ENCODE results near the gene ANKRD39. TPM values are rescaled to one million over a fixed set of nuclear protein-coding genes. Genes with fewer than 3 reads are reported as not detected.

The ANKRD39 gene
- total RNA-seq, 1 donor from 2014 or later = 31.9 TPM

DNA sequence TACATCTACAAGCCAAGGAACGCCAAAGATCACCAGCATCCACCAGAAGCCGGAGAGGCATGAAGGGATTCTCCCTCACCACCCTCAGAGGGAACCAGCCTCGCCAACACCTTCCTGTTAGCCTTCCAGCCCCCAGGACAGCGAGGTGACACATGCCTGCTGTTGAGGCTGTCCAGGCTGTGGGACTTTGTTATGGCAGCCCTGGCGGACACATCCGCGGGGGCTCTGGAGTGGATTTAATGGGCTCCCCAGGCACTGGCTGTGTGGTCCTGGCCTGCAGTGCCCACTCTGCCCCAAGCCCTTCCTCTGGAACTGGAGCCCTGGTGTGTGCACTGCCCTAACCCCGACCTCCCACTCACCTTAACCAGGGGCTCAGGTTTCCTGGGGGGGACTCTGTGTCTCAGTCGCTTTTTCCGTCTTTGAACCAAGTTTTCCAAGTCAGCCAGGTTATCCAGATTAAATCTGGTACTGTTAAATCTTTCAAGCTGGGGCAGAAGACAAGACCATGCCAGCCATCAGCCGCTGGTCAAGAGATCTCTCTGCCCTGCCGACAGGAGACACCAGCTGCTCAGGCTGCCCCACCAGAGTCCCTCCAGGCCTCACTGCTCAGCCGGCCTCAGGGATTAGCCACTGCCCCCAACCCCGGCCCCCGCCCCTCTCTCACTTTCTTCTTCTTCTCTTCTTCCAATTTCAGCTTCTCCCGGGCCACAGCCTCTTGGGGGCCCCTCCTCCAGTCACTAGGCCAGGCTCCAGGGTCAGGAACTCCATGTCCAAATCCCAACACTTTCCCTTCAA, 15.9 kb downstream of the ANKRD39 start:
- TF ChIP-seq, protein P1, sequence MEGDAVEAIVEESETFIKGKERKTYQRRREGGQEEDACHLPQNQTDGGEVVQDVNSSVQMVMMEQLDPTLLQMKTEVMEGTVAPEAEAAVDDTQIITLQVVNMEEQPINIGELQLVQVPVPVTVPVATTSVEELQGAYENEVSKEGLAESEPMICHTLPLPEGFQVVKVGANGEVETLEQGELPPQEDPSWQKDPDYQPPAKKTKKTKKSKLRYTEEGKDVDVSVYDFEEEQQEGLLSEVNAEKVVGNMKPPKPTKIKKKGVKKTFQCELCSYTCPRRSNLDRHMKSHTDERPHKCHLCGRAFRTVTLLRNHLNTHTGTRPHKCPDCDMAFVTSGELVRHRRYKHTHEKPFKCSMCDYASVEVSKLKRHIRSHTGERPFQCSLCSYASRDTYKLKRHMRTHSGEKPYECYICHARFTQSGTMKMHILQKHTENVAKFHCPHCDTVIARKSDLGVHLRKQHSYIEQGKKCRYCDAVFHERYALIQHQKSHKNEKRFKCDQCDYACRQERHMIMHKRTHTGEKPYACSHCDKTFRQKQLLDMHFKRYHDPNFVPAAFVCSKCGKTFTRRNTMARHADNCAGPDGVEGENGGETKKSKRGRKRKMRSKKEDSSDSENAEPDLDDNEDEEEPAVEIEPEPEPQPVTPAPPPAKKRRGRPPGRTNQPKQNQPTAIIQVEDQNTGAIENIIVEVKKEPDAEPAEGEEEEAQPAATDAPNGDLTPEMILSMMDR (conservative IDR thresholded peaks at IDR 0.05; ENCODE audit: low read depth, low read length) = no peak
- no peak for DNase-seq (ENCODE audit: low read depth)
- no peak overlapping the region for H3K4me3 ChIP-seq (ENCODE audit: low read depth, low read length)

DNA sequence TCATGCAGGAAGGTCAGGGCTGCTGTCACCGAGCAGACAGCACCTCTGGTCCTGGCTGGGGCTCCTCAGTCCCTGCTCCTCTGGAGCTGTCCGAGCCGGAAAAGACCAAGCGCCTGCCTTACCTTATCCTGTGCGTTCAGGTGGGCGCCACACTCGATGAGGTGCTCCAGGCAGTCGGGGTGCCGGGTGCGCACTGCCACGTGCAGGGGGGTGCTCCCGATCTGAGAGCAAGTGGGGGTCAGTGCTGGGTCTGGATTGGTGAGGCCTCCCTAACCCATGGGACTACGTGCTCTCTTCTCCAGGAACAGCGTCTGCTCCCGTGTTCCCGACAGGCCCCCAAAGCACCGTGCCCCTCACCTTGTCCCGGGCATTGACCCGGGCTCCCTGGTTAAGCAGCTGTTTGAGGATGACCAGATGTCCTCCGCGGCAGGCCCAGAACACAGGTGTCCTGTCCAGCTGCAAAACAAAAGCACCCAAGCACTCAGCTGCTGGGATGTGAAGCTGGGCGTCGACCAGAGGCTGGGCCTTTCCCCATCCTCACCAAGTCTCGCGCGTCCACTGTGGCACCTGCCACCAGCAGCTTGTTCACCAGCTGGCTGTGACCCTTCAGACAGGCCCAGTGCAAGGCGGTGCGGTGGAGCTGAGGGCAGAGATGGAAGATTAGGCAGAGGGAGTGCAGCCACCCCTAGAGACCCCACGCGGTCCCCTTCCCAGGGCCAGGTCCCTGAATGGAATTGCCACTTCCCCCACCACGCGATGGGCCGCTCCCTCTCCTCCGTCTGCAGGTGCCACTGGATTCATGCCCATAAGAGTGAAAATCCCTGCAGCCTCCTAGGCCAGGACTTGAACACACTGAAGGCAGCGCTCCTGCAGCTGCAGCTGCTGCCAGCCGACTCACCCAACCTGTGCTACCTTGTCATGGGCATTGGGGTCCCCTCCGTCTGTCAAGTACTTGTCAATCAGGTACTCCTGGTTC, 17.7 kb downstream of the ANKRD39 start:
- DNase-seq (ENCODE audit: low read depth) = no peak
- TF ChIP-seq, protein P1 (conservative IDR thresholded peaks at IDR 0.05; ENCODE audit: low read depth, low read length) = no peak
- no peak overlapping the region for H3K4me3 ChIP-seq (ENCODE audit: low read depth, low read length)

DNA sequence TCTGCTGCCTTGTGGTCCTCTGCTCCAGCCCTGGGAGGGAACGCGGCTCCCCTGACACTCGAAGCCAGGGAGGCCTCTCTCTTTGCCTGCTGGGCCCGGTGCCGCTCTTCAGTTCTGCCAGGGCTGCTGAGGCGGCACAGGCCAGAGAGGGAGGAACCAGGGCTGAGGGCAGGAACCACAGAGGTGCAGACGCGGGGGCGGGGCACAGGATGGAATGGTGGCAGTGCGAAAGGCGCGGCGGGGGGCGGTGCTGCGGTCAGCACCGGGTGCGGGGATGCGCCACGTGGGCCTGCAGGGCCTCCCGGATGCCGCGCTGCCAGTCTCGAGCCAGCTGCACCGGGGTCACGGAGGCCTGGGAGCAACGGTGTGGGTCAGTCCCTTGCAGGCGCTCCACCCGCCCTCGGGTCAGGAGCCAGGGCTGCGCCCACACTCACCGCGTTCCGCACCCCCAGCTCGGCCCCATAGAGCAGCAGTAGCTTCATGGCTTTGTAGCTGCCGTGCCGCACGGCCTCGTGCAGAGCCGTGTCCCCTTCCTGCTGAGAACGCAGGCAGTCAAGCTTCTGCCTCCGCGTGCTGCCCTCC, 18.4 kb downstream of the ANKRD39 start:
- DNase-seq (ENCODE audit: low read depth) = no peak
- TF ChIP-seq, protein P1 (conservative IDR thresholded peaks at IDR 0.05; ENCODE audit: low read depth, low read length) = no peak
- no peak overlapping the region for H3K4me3 ChIP-seq (ENCODE audit: low read depth, low read length)

DNA sequence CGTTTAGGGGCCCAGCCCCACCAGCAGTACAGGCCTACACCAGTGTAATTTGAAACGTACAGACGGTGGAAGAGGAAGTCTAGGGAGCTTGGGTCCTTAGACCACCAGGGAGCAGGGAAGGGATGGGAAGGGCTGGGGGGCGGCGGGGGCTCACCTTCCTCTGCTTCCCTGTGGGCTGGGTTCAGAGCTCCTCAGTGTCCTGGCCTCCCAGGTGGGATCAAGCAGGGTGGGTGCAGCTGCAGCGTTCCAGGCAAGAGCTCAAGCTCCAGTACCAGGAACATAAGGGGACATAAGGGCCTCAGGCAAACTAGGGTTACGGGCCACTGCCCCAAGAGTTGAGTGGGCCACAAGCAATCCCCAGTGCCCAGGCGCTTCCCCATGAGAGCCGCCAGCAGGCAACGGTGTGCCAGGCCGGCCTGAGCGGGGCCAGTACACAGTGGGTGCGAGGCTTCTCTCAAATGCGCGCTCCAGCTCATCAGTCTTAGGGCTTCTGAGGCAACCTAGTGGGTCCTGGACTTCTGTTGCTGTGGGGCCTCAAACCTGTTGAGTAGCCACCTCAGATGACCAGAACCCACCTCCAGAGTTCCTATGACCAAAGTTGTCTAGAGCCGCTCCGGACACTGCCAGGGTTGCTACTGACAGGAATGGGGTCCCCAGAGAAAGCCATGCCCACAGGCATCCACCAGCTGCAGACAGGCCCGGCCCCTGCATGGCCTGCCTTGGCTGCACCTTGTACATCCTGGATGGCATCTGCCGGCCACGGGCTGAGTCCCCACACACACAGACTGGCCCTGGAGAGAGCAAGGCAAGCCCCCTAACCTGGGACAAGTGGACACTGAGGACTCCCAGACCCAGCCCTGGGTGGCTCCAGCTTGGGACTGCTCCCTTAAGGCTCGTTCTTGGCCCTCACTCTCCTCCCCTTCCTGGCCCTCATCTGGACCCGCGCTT, 19.2 kb downstream of the ANKRD39 start:
- no peak overlapping the region for H3K4me3 ChIP-seq (ENCODE audit: low read depth, low read length)
- no peak for DNase-seq (ENCODE audit: low read depth)
- TF ChIP-seq, protein P1 (conservative IDR thresholded peaks at IDR 0.05; ENCODE audit: low read depth, low read length) = no peak

DNA sequence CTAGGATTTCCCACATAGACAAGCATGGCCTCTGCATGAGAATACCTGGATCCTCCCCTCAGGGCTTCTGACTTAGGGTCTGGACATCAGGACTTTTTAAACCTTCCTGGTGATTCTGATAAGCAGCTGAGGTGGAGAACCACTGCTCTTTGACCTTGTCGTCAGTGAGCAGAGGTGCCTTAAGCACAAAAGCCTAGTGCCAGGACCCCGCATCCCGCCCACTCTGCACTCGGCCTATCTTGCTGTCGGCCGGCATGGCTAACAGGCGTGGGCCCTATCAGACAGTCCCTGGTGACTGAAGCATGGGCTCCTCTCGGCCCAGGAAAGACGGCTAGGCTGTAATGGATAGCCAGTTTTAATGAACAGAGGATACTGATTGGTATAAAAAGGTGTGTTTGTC, 20.2 kb downstream of the ANKRD39 start:
- DNase-seq (ENCODE audit: low read depth) = no peak
- no peak overlapping the region for H3K4me3 ChIP-seq (ENCODE audit: low read depth, low read length)
- TF ChIP-seq, protein P1 (conservative IDR thresholded peaks at IDR 0.05; ENCODE audit: low read depth, low read length) = no peak

DNA sequence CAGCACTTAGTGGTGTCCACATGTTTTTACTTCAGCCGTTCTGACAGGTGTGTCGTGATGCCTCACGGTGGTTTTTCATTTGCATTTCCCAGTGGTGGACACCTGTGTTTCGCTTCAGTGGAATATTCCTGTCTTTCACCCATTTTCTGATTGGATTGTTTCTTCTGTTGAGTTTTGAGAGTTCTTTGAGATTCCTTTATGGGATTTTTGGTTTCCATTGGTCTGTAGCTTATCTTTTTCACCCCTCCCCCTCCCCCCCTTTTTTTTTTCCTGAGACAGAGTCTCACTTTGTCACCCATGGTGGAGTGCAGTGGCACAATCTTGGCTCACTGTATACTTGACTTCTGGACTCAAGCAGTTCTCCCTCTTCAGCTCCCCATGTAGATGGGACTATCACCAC, 22.0 kb downstream of the ANKRD39 start:
- TF ChIP-seq, protein P1 (conservative IDR thresholded peaks at IDR 0.05; ENCODE audit: low read depth, low read length) = no peak
- H3K4me3 ChIP-seq (ENCODE audit: low read depth, low read length) = no peak overlapping the region
- no peak for DNase-seq (ENCODE audit: low read depth)

Measured in epithelial cell of proximal tubule (primary cell).